ENCODE measurements around the gene PHF3. TPM values are rescaled to one million over a fixed set of nuclear protein-coding genes. Genes with fewer than 3 reads are reported as not detected.

The PHF3 gene
- total RNA-seq, 5 donors from 2014 or later (not counting 1 experiment from before 2014, with no cell fraction given), result 78.5 to 110 (median 93.3) TPM

- Histone ChIP-seq H3K4me3 (ENCODE audit: control insufficient read depth in 1 of 2, extremely low read depth in 1 of 2, low read length in 1 of 2) (no peak overlapping the region), H3K27ac (ENCODE audit: low read length) (no peak overlapping the region), H3K4me1 (ENCODE audit: control insufficient read depth in 1 of 2, extremely low read depth in 1 of 2, insufficient read depth in 2 of 2, low read length in 2 of 2) (no peaks in the 10 kb centered on the region), H3K27me3 (replicated peaks in 1 of 2; ENCODE audit: control insufficient read depth in 2 of 2, extremely low read depth in 1 of 2, insufficient read depth in 2 of 2, low read length in 1 of 2) (no peaks in the 10 kb centered on the region), H3K9me3 (no peaks in the 10 kb centered on the region), H3K36me3 (ENCODE audit: control insufficient read depth in 2 of 2, extremely low read depth in 1 of 2, insufficient read depth in 1 of 2, low read length in 1 of 2) (no peaks in the 10 kb centered on the region)
- no peak overlapping the region for H3K27ac Mint-ChIP-seq
- peaks cover 0 to 22% (median 5%) of the 10 kb centered on the region in 3 donors for H3K9me3 Mint-ChIP-seq
- H3K36me3 Mint-ChIP-seq, result peaks cover 29% of the 10 kb centered on the region
- H3K4me1 Mint-ChIP-seq, result no peaks in the 10 kb centered on the region
- DNase-seq, result no peak
- ChIA-PET CTCF (interaction anchor here in 1 of 2 donors (1.0 kb wide), 1 partner anchor 43 kb away, joined by 3 read pairs; no protein-coding TSS in a partner anchor), POLR2A (no interaction called here)
- WGBS (ENCODE audit: insufficient coverage), result no CpG with 5 or more reads among the region's 1 CpG
- no peak for ATAC-seq (replicated peaks in 1 of 4)
- H3K4me3 Mint-ChIP-seq, result no peak overlapping the region
- H3K27me3 Mint-ChIP-seq, result no peaks in the 10 kb centered on the region
Measured at GRCh38 chr6:63757826-63758225, 122.2 kb downstream of the PHF3 start.

- ChIA-PET POLR2A (no interaction called here), CTCF (interaction anchor here in 1 of 2 donors (1.3 kb wide), 1 partner anchor 161 kb away, joined by 4 read pairs; no protein-coding TSS in a partner anchor)
- H3K27me3 ChIP-seq (replicated peaks in 1 of 2; ENCODE audit: control insufficient read depth in 2 of 2, extremely low read depth in 1 of 2, insufficient read depth in 2 of 2, low read length in 1 of 2), result no peaks in the 10 kb centered on the region
- no peak overlapping the region for H3K4me3 ChIP-seq (ENCODE audit: control insufficient read depth in 1 of 2, extremely low read depth in 1 of 2, low read length in 1 of 2)
- no peak overlapping the region for H3K27ac Mint-ChIP-seq
- H3K36me3 Mint-ChIP-seq, result peaks cover 22% of the 10 kb centered on the region
- H3K4me3 Mint-ChIP-seq, result no peak overlapping the region
- DNase-seq (no peak), ATAC-seq (replicated peaks in 1 of 4) (no peak)
- H3K4me1 Mint-ChIP-seq, result no peaks in the 10 kb centered on the region
- H3K4me1 ChIP-seq (ENCODE audit: control insufficient read depth in 1 of 2, extremely low read depth in 1 of 2, insufficient read depth in 2 of 2, low read length in 2 of 2), result no peaks in the 10 kb centered on the region
- no peaks in the 10 kb centered on the region for H3K36me3 ChIP-seq (ENCODE audit: control insufficient read depth in 2 of 2, extremely low read depth in 1 of 2, insufficient read depth in 1 of 2, low read length in 1 of 2)
- H3K27ac ChIP-seq (ENCODE audit: low read length), result no peak overlapping the region
- peaks cover 0 to 22% (median 5%) of the 10 kb centered on the region in 3 donors for H3K9me3 Mint-ChIP-seq
- no peaks in the 10 kb centered on the region for H3K27me3 Mint-ChIP-seq
- H3K9me3 ChIP-seq, result no peaks in the 10 kb centered on the region
Measured at GRCh38 chr6:63759605-63760105, 124.1 kb downstream of the PHF3 start.

- no peaks in the 10 kb centered on the region for H3K27me3 ChIP-seq (replicated peaks in 1 of 2; ENCODE audit: control insufficient read depth in 2 of 2, extremely low read depth in 1 of 2, insufficient read depth in 2 of 2, low read length in 1 of 2)
- H3K36me3 ChIP-seq (ENCODE audit: control insufficient read depth in 2 of 2, extremely low read depth in 1 of 2, insufficient read depth in 1 of 2, low read length in 1 of 2), result no peaks in the 10 kb centered on the region
- Mint-ChIP-seq H3K4me1 (no peaks in the 10 kb centered on the region), H3K27ac (no peak overlapping the region), H3K9me3 (peaks cover 0 to 22% (median 5%) of the 10 kb centered on the region in 3 donors), H3K27me3 (no peaks in the 10 kb centered on the region), H3K4me3 (no peak overlapping the region), H3K36me3 (peaks cover 17% of the 10 kb centered on the region)
- no peak overlapping the region for H3K4me3 ChIP-seq (ENCODE audit: control insufficient read depth in 1 of 2, extremely low read depth in 1 of 2, low read length in 1 of 2)
- ChIA-PET POLR2A (no interaction called here), CTCF (interaction anchor here (1.3 to 3.2 kb wide), 2 partner anchors 162 kb away, joined by 4 to 23 read pairs; no protein-coding TSS in a partner anchor)
- DNase-seq (no peak), ATAC-seq (replicated peaks in 1 of 4) (no peak)
- H3K27ac ChIP-seq (ENCODE audit: low read length), result no peak overlapping the region
- no peaks in the 10 kb centered on the region for H3K9me3 ChIP-seq
- H3K4me1 ChIP-seq (ENCODE audit: control insufficient read depth in 1 of 2, extremely low read depth in 1 of 2, insufficient read depth in 2 of 2, low read length in 2 of 2), result no peaks in the 10 kb centered on the region
Measured at GRCh38 chr6:63760199-63760598, 124.6 kb downstream of the PHF3 start.

GRCh38 chr6:63764318-63764916 lies 128.8 kb downstream of the PHF3 start:
- no peaks in the 10 kb centered on the region for H3K27me3 ChIP-seq (replicated peaks in 1 of 2; ENCODE audit: control insufficient read depth in 2 of 2, extremely low read depth in 1 of 2, insufficient read depth in 2 of 2, low read length in 1 of 2)
- Mint-ChIP-seq H3K27me3 (peaks cover 0 to 7% of the 10 kb centered on the region in 2 donors), H3K36me3 (no peaks in the 10 kb centered on the region), H3K4me1 (no peaks in the 10 kb centered on the region), H3K27ac (no peak overlapping the region), H3K9me3 (peaks cover 0 to 6% (median 2%) of the 10 kb centered on the region in 3 donors), H3K4me3 (no peak overlapping the region)
- WGBS (ENCODE audit: insufficient coverage), result no CpG with 5 or more reads among the region's 4 CpGs
- H3K4me3 ChIP-seq (ENCODE audit: control insufficient read depth in 1 of 2, extremely low read depth in 1 of 2, low read length in 1 of 2), result no peak overlapping the region
- no peaks in the 10 kb centered on the region for H3K36me3 ChIP-seq (ENCODE audit: control insufficient read depth in 2 of 2, extremely low read depth in 1 of 2, insufficient read depth in 1 of 2, low read length in 1 of 2)
- no peaks in the 10 kb centered on the region for H3K4me1 ChIP-seq (ENCODE audit: control insufficient read depth in 1 of 2, extremely low read depth in 1 of 2, insufficient read depth in 2 of 2, low read length in 2 of 2)
- H3K9me3 ChIP-seq, result no peaks in the 10 kb centered on the region
- no peak overlapping the region for H3K27ac ChIP-seq (ENCODE audit: low read length)
- ATAC-seq (replicated peaks in 1 of 4), result no peak
- CTCF ChIA-PET, result interaction anchor here (0.5 to 3.4 kb wide), 24 partner anchors 9 to 1048 kb away, joined by 3 to 137 read pairs (median 5); partner anchors contain the start of gene PHF3 (in 1 of the 2)
- POLR2A ChIA-PET, result no interaction called here
- peak in 1 of 35 experiments; percentile 74 for DNase-seq

Other genes with a start within 250 kb of the PHF3 start
- gene PTP4A1, start 63.3 kb upstream of the PHF3 start, total RNA-seq, result 100 to 1,000 TPM in 2 of 5 donors, 10 to 100 TPM in 3; 28.9 to 160 (median 32.0) TPM

All from T-cell (primary cell).